GM21737 (cell line): Measurements from ENCODE around the gene CNPPD1.
"Not testable (repeated sequence)": the region's sequence is repeated elsewhere in the genome, so short reads cannot be mapped to it uniquely, and the experiment has no call there.

Source experiments
- ATAC-seq: cut with Tn5 transposase; IDR thresholded peaks from one replicate; pipeline ENCODE4 v1.9.1; 2021; ENCODE audit warnings: mild to moderate bottlenecking, moderate library complexity; ENCODE audit not compliant: unreplicated experiment

The CNPPD1 gene

GRCh38 chr2:219209236-219210195 is 32.8 kb upstream of the CNPPD1 start:
- ATAC-seq = no peak

DNA sequence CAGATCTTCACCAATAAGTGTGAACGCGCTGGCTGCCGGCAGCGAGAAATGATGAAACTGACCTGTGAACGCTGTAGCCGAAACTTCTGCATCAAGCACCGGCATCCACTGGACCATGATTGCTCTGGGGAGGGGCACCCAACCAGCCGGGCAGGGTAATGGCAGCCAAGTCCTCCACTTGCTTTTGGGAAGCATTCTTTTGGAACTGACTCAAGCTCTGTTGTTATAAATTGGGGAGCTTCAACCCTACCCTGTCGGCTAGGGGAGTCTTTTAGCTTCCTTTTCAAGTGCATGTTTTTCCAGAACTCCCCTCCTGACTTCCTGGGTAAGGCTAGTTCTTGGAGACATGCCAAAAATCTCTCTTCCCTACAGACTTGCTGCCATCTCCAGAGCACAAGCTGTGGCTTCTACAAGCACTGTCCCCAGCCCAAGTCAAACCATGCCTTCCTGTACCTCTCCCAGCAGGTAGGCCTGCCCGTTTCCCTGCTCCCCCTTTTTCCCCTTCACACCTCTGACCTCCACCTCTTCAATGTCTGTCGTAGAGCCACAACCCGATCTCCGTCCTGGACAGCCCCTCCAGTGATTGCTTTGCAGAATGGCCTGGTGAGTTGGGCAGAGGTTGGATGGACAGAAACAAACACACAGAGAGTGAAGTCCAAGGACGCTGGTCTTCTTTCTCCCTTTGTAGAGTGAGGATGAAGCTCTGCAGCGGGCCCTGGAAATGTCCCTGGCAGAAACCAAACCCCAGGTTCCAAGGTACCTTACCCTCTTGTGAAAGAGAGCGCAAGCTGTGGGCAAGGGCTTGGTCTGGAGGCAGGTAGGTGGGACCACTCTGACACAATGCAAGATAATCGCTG is 31.4 kb upstream of the CNPPD1 start:
- no peak for ATAC-seq

- no peak for ATAC-seq
Observed at GRCh38 chr2:219207134-219207883, 30.6 kb upstream of the CNPPD1 start.

DNA sequence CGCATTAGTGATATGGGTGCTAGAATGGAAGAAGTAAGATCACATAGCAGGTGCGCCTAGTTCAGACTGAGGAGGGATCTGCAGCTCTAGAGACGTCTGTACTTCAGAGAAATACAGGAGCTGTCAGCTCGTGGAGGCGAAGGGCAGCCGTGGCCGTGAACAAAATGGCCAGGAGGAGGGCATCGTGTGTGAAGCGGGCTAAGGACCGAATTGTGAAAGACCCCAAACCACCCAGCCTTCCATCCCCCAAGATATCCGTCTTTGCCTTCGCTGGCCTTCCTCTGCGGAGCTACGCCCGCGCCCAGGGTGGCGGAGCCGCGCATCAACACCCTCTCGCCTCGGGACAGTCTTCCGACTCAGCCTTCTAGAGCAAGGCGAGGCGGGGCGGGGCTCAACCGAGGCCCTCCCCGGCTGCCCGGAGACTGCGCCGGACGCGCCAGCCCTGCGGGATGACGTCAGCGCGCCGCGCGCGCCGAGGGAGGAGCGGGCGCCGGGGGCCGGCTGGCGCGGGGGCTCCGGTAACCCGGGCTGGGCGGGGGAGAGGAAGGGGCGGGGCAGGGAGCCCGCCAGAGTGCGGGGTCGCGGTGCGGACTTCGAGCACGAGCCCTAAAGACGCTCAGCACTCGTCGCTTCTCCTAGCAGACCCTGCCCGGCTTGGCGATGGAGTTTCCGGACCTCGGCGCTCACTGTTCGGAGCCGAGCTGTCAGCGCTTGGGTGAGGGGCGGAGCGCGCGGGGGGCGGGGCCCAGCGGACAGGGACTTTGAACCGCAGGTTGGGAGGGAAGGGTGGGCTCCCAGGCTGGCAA is 29.8 kb upstream of the CNPPD1 start, which contains the start of gene ZFAND2B:
ZFAND2B (plus strand) TSS at position 455 of the 806 bp plus-strand sequence; CDS start at position 661, 206 bp downstream.
- ATAC-seq = peak; percentile 97

DNA sequence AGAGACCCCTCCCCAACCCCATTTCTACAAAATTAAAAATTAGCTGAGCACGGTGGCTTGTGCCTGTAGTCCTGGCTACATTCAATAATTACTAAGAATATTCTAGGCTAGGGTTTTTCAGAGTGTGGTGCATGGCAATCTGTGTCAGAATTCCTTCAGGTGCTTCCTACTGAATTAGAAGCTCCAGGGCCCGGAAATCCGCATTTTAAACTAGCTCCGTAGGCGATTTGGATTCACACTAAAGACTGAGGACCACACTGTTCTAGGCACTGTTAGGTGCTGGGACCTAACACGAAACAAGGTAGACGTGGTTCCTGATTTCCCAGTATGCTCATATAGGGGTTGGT is 29.2 kb upstream of the CNPPD1 start:
- ATAC-seq = no peak

- no peak for ATAC-seq
Observed at GRCh38 chr2:219205165-219205538, 28.4 kb upstream of the CNPPD1 start.

DNA sequence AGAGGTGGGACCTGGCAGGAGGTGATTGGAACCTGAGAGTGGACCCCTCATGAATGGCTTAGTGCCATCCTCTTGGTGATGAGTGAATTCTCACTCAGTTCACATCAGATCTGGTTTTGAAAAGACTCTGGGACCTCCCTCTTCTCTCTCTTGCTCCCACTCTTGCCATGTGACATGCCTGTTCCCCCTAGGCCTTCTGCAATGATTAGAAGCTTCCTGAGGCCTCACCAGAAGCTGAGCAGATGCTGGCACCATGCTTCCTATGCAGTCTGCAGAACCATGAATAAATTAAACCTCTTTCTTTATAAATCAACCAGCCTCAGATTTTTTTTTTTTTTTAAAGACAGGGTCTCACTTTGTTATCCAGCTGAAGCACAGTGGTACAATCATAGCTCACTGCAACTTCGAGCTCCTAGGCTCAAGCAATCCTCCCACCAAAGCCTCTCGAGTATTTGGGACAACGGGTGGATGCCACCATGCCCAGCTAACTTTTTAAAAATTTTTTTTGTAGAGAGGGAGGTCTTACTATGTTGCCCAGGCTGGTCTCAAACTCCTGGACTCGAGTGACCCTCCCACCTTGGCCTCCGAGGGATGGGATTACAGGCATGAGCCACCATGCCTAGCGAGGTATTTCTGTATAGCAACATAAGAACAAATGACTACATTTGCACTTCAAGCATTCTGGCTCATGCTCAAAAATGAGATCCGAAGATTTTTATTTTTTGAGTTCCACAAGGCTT is 27.9 kb upstream of the CNPPD1 start:
- no peak for ATAC-seq

DNA sequence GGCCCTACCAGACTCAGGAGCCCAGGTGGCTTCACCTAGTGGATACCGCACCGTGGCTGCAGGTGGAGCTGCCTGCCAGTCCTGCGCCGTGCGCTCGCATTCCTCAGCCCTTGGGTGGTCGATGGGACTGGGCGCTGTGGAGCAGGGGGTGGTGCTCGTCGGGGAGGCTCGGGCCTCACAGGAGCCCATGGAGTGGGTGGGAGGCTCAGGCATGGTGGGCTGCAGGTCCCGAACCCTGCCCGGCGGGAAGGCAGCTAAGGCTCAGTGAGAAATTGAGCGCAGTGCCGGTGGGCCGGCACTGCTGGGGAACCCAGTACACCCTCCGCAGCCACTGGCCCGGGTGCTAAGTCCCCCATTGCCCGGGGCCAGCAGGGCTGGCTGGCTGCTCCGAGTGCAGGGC is 24.6 kb upstream of the CNPPD1 start:
- ATAC-seq = not testable (repeated sequence)

- not testable (repeated sequence) for ATAC-seq
Observed at GRCh38 chr2:219200502-219201326, 24.0 kb upstream of the CNPPD1 start.

DNA sequence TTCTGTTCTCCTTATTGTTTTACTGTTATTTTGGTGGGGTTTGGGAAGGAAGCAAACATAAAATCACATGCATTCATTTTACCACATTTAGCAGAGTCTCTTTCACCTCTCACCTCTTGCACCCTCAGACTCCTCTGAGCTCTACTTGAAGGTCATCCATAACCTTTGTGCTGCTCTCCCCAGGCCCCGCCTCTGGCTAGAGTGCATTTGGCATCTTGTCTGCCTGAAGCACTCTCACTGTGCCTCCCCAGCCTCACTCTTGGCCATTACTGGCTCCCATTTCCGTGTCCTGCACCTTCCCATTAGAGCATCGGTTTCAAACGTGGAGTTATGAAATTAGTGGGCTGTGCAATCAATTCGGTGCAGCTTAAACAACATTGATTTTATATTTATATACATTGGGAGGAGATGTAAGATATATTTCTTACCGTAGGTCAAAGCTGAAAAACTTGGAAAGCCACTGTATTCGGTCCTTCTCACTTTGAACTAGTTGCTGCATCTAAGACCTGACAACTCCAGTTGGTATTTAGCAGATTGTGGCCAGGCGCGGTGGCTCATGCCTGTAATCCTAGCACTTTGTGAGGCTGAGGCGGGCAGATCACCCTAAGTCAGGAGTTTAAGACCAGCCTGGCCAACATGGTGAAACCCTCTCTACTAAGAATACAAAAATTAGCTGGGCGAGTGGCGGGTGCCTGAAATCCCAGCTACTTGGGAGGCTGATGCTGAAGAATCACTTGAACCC is 22.9 kb upstream of the CNPPD1 start:
- ATAC-seq = no peak

DNA sequence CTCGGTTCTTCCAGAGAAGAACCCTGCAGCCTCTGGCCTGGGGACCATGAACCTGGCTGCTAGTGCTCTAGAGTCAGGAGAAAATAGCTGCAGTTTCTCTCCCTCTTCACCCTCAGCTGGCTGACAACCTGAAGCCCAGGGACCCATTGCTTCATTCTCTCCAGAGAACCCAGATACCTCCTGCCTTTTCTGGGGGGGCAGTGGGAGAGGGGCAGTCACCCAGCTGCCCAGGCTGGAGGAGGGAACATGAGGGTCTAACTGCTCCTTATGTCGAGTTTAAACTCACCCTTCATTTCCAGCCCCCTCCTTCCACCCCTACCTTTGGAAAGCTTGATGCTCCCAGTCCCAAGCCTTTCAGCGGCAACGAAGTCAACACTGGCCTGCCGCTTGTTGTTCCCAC is 22.2 kb upstream of the CNPPD1 start:
- ATAC-seq = no peak

DNA sequence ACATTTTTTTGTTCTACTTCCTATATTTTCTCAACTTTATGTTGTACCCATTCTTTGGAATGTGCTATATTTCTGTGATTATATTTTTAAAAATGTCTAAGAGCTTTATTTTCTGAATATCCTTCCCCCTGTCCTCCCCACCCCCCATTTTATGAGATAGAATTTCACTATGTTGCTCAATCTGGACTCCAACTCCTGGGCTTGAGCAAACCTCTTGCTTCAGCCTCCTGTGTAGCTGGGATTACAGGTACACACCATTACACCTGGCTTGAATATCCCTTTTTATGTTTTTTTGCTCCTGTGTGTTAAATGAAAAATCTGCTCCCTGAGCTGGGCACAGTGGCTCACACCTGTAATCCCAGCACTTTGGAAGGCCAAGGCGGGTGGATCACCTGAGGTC is 20.7 kb upstream of the CNPPD1 start:
- no peak for ATAC-seq

GRCh38 chr2:219186754-219187456 is 10.2 kb upstream of the CNPPD1 start:
- no peak for ATAC-seq

GRCh38 chr2:219184121-219184520 is 7.4 kb upstream of the CNPPD1 start:
- no peak for ATAC-seq

DNA sequence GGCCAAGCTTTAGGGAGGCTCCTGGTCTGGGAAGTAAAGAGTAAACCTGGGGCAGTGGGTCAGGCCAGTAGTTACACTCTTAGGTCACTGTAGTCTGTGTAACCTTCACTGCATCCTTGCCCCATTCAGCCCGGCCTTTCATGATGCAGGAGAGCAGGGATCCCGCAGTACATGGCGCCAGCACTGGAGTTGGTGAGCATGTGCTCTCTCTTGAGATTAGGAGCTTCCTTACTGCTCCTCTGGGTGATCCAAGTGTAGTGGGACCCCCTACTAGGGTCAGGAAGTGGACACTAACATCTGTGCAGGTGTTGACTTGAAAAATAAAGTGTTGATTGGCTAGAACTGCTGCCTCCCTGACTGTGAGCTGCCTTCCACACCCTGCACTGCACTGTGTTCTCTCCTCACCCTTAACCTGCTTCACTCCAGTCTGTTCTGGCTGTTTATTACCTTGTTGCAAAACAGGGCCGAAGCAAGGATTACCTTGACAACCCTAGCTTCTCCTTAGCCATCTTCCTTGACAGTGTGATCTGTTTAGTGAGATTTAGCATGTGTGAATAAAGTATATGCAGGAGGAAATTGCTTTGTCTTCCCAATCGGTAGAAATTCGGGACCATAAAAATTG is 6.5 kb upstream of the CNPPD1 start:
- ATAC-seq = no peak

DNA sequence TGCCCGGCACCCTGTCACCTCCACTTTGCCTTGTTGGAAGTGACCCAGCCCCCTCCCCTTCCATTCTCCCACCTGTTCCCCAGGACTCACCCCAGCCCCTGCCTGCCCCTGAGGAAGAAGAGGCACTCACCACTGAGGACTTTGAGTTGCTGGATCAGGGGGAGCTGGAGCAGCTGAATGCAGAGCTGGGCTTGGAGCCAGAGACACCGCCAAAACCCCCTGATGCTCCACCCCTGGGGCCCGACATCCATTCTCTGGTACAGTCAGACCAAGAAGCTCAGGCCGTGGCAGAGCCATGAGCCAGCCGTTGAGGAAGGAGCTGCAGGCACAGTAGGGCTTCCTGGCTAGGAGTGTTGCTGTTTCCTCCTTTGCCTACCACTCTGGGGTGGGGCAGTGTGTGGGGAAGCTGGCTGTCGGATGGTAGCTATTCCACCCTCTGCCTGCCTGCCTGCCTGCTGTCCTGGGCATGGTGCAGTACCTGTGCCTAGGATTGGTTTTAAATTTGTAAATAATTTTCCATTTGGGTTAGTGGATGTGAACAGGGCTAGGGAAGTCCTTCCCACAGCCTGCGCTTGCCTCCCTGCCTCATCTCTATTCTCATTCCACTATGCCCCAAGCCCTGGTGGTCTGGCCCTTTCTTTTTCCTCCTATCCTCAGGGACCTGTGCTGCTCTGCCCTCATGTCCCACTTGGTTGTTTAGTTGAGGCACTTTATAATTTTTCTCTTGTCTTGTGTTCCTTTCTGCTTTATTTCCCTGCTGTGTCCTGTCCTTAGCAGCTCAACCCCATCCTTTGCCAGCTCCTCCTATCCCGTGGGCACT is 5.8 kb upstream of the CNPPD1 start:
- no peak for ATAC-seq
